IPS-NIHi7 (cell line): Measurements from ENCODE around the gene KLRC4.
"Not testable (repeated sequence)": the region's sequence is repeated elsewhere in the genome, so short reads cannot be mapped to it uniquely, and the experiment has no call there.

Experiments
- DNase-seq: peaks from one replicate; pipeline ENCODE4 v3.0.0; 2012; ENCODE audit warnings: mixed read lengths; ENCODE audit errors: extremely low spot score

The KLRC4 gene

DNA sequence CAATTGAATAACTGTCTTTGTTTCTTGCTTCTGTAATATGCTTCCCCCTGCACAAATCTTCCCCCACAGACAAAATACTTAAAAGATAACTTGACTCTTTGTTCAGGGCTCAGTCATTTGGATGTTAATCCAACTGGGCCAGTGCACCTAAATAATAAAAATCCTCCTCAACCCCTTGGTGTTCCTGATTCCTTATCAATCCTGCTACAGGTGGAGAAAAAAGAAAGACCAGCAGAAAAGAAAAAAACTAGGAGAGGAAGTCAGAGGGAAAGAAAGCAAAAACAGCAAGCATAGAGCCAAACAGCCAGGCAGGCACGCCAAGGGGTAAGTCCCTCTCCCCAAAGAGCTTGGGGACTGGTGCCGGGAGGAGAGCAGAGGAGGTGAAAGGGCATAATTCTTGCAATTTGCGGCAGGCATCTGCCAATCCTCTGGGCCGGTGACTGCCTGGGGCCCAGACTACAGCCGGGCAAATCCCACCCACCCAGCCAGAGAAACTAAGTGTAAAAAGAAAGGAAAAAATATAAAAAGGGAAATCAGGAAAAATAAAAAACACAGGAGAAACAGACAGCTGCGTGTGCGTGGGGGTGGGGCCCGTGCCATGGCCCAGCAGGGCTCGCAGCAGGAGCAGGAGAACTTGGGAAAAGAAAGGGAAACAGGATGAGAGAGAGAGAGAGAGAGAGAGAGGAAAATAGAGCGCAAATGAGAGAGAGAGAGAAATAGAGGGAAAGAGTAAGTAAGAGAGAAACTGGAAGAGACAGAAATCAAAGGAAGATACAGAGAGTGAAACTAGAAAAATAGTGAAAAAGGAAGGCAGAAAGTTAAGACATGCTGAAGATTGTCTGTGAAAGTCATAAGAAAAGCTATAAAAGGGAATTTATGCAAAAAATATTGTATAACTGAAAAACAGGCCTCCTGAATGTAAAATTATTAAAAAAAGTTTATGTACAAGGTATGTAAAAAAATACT is 41.1 kb downstream of the KLRC4 start:
- no peak for DNase-seq

DNA sequence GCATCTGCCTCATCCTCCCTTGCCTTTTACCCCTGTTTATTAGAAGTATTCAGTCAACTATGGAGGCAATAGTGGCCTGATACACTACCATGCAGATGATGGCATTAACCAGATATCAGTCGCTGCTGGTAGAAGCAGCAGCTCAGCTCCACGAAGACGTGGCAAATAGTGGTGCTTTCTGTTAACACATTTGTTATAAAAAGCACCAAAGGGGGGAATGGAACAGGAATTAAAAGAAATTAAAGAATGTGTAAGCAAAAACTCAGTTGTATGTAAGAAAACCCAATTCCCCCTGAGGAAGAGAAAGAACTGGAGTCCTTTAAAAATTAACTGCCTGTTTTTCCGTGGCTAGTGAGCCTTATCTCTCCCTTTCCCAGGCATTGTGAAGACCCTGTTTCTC is 41.8 kb downstream of the KLRC4 start:
- not testable (repeated sequence) for DNase-seq

DNA sequence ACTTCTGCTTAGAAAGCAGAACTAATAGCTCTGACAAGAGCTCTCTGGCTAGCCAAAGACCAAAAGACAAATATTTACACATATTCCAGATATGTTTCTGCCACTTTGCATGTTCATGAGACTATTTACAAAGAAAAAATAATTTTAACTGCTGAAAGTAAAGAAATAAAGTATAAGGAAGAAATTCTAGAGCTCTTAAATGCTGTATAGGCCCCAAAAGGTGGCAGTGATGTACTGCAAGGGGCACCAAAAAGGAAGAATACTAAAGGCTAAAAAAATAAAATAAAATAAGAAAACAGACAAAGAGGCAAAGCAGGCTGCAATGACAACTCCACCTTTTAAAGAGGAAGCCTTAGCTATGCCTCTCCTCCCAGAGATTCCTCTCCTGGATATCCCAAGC is 42.7 kb downstream of the KLRC4 start:
- no peak for DNase-seq

DNA sequence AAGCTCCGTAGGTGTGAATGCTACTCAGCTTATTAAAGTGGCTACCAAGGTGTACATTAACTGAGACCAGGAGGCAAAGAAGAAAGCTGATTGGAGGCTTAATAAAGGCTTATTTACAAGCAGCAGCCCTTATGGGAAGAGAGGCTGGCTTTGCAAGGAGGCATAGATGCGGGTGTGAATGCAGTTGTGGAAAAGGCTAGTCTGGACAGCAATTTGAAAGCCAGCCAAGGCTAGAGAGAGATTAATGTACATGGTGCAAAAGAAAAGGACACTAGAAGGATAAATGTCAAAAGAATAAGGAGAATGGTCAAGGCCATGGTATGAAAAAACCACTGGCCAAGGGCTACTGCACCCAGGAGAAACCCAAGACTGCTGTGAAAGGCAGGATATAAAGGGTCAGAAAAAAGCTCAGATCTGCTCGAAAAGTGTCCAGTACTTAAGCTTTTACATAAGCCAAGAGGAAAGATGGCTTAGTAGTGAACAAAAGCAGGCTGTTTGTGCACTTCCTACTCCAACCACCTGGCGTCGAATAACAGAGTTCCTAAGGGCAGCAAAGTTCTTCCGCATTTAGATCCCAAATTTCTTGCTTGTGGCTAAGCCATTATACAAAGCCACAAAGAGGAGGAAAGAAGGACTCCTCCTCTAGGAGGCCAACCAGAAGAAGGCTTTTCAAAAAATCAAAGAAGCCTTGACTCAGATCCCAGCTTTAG is 43.7 kb downstream of the KLRC4 start:
- no peak for DNase-seq

DNA sequence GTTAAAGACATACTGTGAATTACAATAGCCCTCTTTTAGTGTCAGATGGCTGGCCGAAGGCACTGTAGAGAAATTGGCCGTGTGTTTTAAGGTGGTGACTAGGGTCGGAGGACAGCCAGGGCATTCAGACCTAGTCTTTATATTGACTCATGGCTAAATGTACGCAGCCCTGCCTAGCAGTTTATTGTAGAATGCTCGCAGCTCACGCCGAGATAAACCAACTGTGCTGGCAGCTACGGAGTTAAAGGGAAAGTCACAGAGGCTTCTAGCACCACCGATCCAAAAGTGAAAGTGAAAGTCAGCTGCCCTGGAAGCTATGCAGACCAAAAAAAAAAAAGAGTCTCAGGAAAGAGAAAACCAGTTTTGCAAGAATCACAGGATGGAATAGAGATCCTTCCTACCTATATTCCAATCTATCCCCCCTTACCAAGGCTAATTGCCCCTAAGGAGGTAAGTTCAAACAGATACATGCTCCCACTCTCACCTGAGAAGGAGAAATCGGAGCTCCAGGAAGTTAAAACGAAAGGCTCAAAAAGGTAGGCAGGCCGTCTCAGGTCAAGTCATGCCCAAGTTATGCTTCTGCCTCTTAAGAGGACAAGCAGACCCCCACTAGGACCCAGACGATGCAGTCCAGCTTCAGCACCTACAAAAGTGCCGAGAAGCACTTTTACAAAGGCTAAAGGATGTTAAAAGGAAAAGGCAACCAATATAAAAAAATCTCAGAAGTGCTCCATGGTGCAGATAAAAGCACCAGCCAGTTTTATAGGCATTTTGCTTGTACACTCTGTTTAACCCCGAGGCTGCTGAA is 44.5 kb downstream of the KLRC4 start:
- peak; percentile 57 for DNase-seq

DNA sequence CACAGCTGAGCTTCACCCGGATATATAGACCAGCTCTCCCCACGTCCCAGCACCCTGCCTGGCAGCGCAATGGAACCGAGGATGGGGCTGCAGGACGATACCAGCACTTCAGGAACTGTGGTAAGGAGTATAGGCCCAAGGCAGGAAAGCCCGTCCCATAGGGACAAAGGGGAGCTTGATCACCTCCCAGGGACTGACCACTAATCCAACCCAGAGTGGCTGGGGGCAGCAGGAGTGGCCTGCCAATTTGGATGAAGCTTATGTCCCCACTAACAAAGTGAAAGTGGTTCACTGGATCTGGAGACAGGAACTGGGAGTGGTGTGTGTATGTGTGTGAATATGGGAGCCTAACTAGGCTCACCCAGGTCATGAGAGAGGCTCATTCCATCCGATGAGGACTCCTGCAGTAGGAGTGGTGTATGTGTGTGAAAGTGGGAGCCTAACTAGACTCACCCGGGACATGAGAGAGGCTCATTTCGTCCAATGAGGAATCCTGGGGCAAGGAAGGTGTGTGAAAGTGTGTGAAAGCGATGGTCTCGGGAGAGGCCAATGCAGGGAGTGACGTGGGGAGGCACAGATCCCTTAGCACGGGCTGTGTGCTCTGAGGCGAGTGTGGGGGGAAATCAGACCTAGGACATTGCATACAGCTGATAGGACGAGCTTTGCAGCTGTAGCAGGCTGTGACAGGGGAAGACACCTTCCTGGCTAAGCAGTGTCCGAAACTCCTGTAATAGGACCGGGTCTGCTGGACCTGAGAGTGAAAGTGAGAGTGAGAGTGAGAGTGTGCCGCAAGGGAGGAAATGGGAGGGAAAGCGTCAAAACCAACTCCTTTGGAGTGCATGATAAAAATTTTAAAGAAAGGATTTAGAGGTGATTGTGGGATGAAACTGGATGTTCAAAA is 45.4 kb downstream of the KLRC4 start:
- DNase-seq = peak; percentile 14

DNA sequence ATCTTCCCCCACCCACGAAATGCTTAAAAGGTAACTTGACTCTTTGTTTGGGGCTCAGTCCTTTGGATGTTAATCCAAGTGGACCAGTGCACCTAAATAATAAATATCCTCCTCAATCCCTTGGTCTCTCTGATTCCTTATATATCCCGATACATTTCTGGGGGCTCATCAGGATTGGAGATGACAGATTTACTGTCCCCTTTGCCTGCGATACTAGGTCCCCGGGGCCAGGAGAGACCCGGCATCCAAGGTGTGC is 46.0 kb downstream of the KLRC4 start:
- no peak for DNase-seq

DNA sequence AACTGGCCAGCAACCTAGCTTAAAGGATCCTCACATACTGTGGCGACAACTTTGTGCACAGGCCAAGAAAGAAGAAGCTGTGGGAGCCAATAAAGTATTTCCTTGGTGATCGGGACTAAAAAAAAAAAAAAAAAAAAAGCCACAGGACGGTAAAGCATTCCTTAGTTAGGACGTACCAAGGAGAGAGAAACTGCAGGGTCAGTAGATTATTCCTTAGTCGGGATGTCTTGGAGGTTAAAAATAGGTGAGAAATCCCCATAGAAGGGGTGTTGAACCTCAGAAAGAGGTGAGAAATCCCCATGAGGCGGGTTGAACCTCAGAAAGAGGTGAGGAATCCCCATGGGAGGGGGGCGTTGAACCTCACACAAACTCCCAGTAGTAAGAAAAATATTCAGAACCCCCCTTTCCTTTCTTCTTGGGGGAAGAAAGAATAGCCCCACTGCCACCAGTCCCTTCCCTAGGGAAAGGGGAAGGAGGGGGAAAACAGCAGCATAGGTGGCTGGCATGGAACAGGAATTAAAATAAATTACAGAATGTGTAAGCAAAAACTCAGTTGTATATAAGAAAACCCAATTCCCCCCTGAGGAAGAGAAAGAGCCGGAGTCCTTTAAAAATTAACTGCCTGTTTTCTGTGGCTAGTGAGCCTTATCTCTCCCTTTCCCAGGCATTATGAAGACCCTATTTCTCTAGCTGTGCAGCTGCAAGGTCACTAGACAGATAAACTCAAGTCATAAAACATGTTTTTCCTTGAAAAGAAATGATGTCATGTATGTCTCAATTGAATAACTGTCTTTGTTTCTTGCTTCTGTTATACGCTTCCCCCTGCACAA is 46.5 kb downstream of the KLRC4 start:
- DNase-seq = peak; percentile 7

DNA sequence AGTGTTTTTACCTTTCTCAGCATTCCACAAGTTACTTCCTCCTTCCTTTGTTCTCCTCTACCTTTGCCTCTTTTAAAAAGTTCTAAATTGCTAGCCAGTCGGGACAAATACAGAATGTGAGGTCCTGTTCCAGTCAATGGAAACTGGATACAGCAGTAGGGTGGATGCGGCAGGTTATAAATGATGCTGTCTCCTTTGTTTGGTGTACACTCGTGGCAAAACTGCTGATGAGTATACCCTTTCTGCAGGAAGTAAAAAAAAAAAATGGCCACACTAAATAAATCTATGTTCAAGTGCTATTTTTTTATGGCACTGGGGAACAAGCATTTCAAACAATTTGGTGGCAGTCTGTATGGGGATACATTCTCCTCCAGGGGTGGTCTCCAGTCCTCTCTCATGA is 47.2 kb downstream of the KLRC4 start:
- DNase-seq = no peak

DNA sequence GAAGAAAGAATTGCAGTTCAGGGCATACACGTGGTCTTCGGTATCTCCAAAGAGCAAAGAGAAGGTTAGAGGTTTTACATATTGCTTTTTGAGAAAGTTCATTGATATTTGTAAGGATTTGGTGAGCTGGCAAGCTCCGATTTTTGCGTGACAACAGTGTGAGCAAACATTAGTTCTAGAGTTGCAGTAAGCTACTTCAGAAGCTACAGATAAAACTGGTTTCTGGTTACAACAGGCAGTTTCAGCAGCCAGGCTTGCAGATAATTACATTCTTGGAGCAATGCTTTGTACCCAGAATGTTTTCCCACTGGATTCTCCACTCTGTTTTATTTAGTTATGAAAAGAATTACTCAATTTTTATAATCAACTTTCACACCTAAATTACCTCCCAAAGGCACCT is 47.9 kb downstream of the KLRC4 start:
- no peak for DNase-seq

DNA sequence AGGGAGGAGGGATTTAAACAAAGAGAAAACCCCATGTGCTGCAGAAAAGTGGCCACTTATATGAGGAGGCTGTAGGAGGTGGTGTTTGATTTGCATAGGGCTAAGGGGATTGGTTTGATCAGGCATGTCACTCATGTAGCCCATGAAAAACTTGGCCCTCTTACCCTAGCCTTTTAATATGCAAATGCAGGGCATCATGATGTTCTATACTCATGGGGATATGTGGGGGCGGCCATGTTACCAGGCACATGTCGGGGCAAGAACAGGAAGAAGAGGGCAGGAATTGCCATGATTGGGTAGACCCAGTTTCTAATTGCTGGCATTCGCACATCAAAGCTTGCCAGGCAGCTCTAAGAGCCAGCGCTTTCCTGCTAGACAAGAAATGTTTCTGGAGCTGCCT is 48.5 kb downstream of the KLRC4 start:
- peak; percentile 8 for DNase-seq

DNA sequence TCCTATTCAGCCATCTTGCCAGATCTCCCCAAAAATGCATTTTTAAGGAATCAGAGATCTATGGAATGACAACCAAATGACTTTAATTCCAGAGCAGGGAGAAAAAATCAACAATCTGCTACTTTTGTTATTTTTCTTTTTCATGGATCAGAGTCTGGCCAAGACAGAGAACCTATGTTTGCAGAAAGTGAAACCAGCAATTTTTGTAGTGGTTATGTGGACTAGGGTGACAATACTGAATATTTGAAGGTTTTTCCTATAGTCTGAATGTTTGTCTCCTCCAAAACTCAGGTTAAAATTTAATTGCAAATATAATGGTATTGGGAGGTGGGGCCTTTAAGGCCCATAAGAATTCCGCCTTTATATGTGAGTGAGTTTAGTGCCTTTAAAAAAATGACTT is 50.6 kb downstream of the KLRC4 start:
- DNase-seq = no peak

DNA sequence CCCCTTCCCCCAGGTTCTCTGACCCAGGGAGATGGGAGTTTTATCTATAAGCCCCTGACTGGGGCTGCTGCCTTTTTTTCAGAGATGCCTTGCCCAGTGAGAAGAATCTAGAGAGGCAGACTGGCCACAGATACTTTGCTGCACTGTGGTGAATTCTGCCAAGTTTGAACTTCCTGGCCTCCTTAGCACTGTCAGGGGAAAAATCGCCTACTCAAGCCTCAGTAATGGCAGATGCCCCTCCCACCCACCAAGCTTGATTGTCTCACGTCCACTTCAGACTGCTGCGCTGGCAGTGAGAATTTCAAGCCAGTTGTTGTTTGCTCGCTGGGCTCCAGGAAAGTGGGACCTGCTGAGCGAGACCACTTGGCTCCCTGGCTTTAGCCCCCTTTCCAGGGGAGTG is 51.4 kb downstream of the KLRC4 start:
- DNase-seq = no peak
